Measurements from ENCODE around the gene METTL17. TPM values are rescaled to one million over a fixed set of nuclear protein-coding genes. Genes with fewer than 3 reads are reported as not detected.

Gene METTL17
- total RNA-seq, 1 experiment from 2014 or later, result 71.8 TPM

DNA sequence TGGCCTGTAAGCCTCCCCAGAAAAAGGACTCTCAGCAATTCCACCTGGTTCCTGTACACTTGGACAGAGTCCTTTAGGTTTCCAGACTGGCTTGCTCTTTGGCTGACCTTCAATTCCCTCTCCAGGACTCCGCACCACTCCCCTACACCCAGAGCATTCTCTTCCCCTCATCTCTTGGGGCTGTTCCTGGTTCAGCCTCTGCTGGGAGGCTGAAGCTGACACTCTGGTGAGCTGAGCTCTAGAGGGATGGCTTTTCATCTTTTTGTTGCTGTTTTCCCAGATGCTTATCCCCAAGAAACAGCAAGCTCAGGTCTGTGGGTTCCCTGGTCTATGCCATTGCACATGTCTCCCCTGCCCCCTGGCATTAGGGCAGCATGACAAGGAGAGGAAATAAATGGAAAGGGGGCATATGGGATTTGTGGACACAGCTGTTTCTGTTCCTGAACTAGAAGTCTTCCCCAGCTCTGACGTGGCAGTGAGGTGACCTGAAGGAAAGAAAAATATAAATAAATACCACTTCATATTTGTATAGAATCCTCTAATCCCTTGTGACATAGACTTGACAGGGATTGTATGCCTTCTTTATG, 53.7 kb downstream of the METTL17 start:
- no peak for DNase-seq (ENCODE audit: low spot score)

GRCh38 chr14:21043974-21044618, 54.3 kb downstream of the METTL17 start:
- no peak for DNase-seq (ENCODE audit: low spot score)

Other genes starting within 250 kb of the METTL17 start
- not detected in 2 replicates for gene EDDM3A, start 244.1 kb upstream of the METTL17 start, total RNA-seq (2014; rRNA removed; shearing (Covaris generic))
- gene EDDM3B, start 221.6 kb upstream of the METTL17 start, total RNA-seq (2014; rRNA removed; shearing (Covaris generic)), result not detected in 2 replicates
- gene RNASE6, start 208.7 kb upstream of the METTL17 start, total RNA-seq (2014; rRNA removed; shearing (Covaris generic)), result not detected in 2 replicates
- not detected in 2 replicates for gene RNASE1, start 187.1 kb upstream of the METTL17 start, total RNA-seq (2014; rRNA removed; shearing (Covaris generic))
- gene RNASE3, start 98.6 kb upstream of the METTL17 start, total RNA-seq (2014; rRNA removed; shearing (Covaris generic)), result not detected in 2 replicates
- not detected in 2 replicates for gene RNASE2, start 34.5 kb upstream of the METTL17 start, total RNA-seq (2014; rRNA removed; shearing (Covaris generic))
- gene SLC39A2, start 9.3 kb downstream of the METTL17 start, total RNA-seq (2014; rRNA removed; shearing (Covaris generic)), result not detected in 2 replicates
- 7.5 and 9.0 TPM in 2 replicates for gene NDRG2, start 35.1 kb downstream of the METTL17 start, total RNA-seq (2014; rRNA removed; shearing (Covaris generic))
- not detected in 2 replicates for gene TPPP2, start 40.2 kb downstream of the METTL17 start, total RNA-seq (2014; rRNA removed; shearing (Covaris generic))
- gene RNASE13, start 44.8 kb downstream of the METTL17 start, total RNA-seq (2014; rRNA removed; shearing (Covaris generic)), result not detected in 2 replicates
- gene RNASE7, start 52.4 kb downstream of the METTL17 start, total RNA-seq (2014; rRNA removed; shearing (Covaris generic)), result not detected in 2 replicates
- not detected in 2 replicates for gene RNASE8, start 67.8 kb downstream of the METTL17 start, total RNA-seq (2014; rRNA removed; shearing (Covaris generic))
- gene ARHGEF40, start 80.3 kb downstream of the METTL17 start, total RNA-seq (2014; rRNA removed; shearing (Covaris generic)), result 19.8 and 21.2 TPM in 2 replicates
- 5.9 and 12.0 TPM in 2 replicates for gene ZNF219, start 108.7 kb downstream of the METTL17 start, total RNA-seq (2014; rRNA removed; shearing (Covaris generic))
- 0.17 TPM in 1 of 2 replicates, not detected in the other for gene TMEM253, start 111.1 kb downstream of the METTL17 start, total RNA-seq (2014; rRNA removed; shearing (Covaris generic))
- gene OR5AU1, start 166.1 kb downstream of the METTL17 start, total RNA-seq (2014; rRNA removed; shearing (Covaris generic)), result not detected in 2 replicates